Activated B cell treated with CpG ODN at 0.5 μM for 24 hours (primary cell): Measurements from ENCODE around the gene CNTNAP5. TPM values are rescaled to one million over a fixed set of nuclear protein-coding genes. Genes with fewer than 3 reads are reported as not detected.

Experiments
- ATAC-seq: fragments of 200-7000 bp; cut with Tn5 transposase; one replicate; pipeline ENCODE4 v1.10.0; 2021; ENCODE audit warnings: low read depth, mild to moderate bottlenecking, moderate library complexity
- CTCF ChIA-PET: fragments of 350-600 bp; sonication (Branson Sonifier 250); formaldehyde crosslinking; loops from one replicate; lab custom pipeline; 2021; ENCODE audit warnings: antibody characterized with exemption; lab: Charles Lee
- POLR2A ChIA-PET: fragments of 350-600 bp; sonication (Branson Sonifier 250); formaldehyde crosslinking; loops from one replicate; lab custom pipeline; 2021; ENCODE audit warnings: antibody characterized with exemption; lab: Charles Lee
- DNase-seq: peaks from one replicate; pipeline ENCODE4 v3.0.0; 2022
- H3K27ac Mint-ChIP-seq: one replicate; pipeline ENCODE4 v1.8.0; 2020; ENCODE audit warnings: mixed read lengths
- H3K27me3 Mint-ChIP-seq: one replicate; pipeline ENCODE4 v1.8.0; 2021; ENCODE audit warnings: mixed read lengths
- H3K36me3 Mint-ChIP-seq: one replicate; pipeline ENCODE4 v1.8.0; 2021; ENCODE audit warnings: low read depth, mixed read lengths
- H3K4me1 Mint-ChIP-seq: one replicate; pipeline ENCODE4 v1.8.0; 2021; ENCODE audit warnings: mixed read lengths
- H3K4me3 Mint-ChIP-seq: one replicate; pipeline ENCODE4 v1.8.0; 2020; ENCODE audit warnings: mild to moderate bottlenecking, mixed read lengths
- H3K9me3 Mint-ChIP-seq: one replicate; pipeline ENCODE4 v1.8.0; 2020; ENCODE audit warnings: mixed read lengths
- intact Hi-C: fragments of 100-400 bp; cut with micrococcal nuclease; formaldehyde crosslinking; loops from one replicate; pipeline ENCODE4 v1.15.1; 2024
- total RNA-seq: library from RNA; stranded (reverse); gene quantifications from 2 replicates; pipeline ENCODE4 v1.2.3, GENCODE V29; 2022
- TF ChIP-seq, protein P1 (sequence below): fragments of 200-600 bp; IDR thresholded peaks from one replicate; pipeline ENCODE4 v1.8.0; 2022; ENCODE audit warnings: antibody characterized with exemption, mild to moderate bottlenecking

CNTNAP5 gene
- total RNA-seq, 1 donor from 2014 or later = not detected

DNA sequence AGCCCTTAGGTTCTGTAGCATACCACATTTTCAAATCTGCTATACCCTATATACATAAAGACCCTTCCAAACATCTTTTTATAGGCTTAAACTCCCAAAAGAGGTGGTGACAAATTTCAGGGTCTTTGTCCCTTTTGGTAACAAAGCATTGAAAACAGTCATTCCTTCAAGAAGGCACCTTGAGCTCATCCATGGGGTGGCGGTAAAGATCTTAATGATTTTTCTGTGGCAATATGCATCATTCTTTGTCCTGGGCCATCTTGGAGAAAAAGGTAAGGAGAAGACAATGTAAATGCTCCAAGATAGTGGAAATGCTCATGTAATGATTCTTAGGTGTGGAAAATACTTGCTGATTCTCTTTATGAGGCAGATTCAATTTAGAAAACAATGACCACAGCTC, 890.5 kb downstream of the CNTNAP5 start:
- Mint-ChIP-seq H3K4me3 (no peak overlapping the region), H3K27ac (no peak overlapping the region), H3K36me3 (no peaks in the 10 kb centered on the region), H3K9me3 (no peaks in the 10 kb centered on the region), H3K27me3 (no peaks in the 10 kb centered on the region), H3K4me1 (no peaks in the 10 kb centered on the region)
- ATAC-seq = no peak
- ChIA-PET CTCF (no interaction called here), POLR2A (no interaction called here)
- TF ChIP-seq, protein P1, sequence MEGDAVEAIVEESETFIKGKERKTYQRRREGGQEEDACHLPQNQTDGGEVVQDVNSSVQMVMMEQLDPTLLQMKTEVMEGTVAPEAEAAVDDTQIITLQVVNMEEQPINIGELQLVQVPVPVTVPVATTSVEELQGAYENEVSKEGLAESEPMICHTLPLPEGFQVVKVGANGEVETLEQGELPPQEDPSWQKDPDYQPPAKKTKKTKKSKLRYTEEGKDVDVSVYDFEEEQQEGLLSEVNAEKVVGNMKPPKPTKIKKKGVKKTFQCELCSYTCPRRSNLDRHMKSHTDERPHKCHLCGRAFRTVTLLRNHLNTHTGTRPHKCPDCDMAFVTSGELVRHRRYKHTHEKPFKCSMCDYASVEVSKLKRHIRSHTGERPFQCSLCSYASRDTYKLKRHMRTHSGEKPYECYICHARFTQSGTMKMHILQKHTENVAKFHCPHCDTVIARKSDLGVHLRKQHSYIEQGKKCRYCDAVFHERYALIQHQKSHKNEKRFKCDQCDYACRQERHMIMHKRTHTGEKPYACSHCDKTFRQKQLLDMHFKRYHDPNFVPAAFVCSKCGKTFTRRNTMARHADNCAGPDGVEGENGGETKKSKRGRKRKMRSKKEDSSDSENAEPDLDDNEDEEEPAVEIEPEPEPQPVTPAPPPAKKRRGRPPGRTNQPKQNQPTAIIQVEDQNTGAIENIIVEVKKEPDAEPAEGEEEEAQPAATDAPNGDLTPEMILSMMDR = no peak
- intact Hi-C loops = no loop called here
- no peak for DNase-seq

DNA sequence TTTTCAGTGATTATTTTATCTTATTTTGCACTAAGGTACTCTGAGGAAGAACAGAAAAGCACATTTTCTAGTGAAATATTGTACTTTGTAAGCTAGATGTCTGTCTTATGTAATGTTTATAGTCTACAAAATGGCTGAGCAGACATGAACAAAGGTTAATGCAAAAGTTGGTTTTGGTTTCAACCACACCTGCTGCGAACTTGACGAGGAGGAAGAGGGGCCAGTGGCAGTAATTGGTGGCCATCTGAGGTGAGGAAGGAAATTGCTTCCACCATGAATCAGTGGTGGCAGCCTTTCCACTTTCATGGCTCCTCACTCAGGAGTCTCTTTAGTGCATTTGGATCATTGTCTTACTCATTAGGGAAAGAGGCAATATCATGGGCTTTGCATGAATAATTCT, 894.2 kb downstream of the CNTNAP5 start:
- no peaks in the 10 kb centered on the region for H3K27me3 Mint-ChIP-seq
- H3K27ac Mint-ChIP-seq = no peak overlapping the region
- CTCF ChIA-PET = no interaction called here
- intact Hi-C loops = no loop called here
- no peak overlapping the region for H3K4me3 Mint-ChIP-seq
- ATAC-seq (no peak), DNase-seq (no peak)
- TF ChIP-seq, protein P1 = no peak
- no peaks in the 10 kb centered on the region for H3K36me3 Mint-ChIP-seq
- no peaks in the 10 kb centered on the region for H3K9me3 Mint-ChIP-seq
- POLR2A ChIA-PET = no interaction called here
- H3K4me1 Mint-ChIP-seq = no peaks in the 10 kb centered on the region

DNA sequence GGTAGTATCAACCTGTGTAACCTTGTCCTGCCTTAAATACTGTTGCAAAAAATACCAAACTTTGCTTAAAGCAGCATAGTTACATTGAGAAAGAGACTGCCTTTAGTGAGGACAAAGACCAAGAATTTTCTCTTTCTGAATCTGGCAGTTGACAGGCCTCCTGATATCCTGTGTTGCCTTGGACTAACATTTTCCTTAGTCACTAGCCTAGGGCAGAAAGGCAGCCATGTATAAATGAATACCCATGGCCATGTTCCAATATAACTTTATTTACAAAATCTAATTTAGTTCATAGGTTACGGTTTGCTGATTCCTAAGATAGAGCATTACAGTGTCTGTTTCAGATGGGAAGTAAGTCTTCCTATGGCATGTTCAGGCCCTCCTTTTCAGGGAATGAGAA, 895.4 kb downstream of the CNTNAP5 start:
- no peak for DNase-seq

DNA sequence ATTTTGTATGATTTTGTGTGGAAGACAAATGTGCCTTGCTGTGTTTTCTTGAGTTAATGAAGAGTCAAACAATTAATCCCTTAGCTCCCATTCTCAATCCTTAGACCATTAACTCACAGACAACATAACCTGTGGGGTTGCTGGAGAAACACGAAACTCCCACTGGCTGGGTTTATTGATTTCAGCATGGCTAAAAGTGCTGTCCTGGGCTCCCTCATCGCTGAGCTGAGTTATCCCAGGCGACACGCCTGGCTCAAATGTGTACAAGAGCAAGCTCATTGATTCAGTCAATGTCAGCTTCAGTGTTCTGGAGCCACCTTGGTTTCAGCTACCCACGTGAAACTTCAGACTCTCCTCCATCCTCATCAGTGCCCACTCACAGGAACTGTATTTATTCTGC, 896.1 kb downstream of the CNTNAP5 start:
- DNase-seq (no peak), ATAC-seq (no peak)
- H3K27me3 Mint-ChIP-seq = no peaks in the 10 kb centered on the region
- no peaks in the 10 kb centered on the region for H3K4me1 Mint-ChIP-seq
- peaks cover 2% of the 10 kb centered on the region for H3K9me3 Mint-ChIP-seq
- no peaks in the 10 kb centered on the region for H3K36me3 Mint-ChIP-seq
- H3K27ac Mint-ChIP-seq = no peak overlapping the region
- intact Hi-C loops = no loop called here
- no peak overlapping the region for H3K4me3 Mint-ChIP-seq
- ChIA-PET POLR2A (no interaction called here), CTCF (no interaction called here)
- TF ChIP-seq, protein P1 = no peak

More for the DNA sequence above, 895.4 kb downstream of the CNTNAP5 start:
- H3K4me3 Mint-ChIP-seq = no peak overlapping the region
- TF ChIP-seq, protein P1 = no peak
- no peaks in the 10 kb centered on the region for H3K4me1 Mint-ChIP-seq
- intact Hi-C loops = no loop called here
- ChIA-PET CTCF (no interaction called here), POLR2A (no interaction called here)
- no peak for ATAC-seq
- H3K36me3 Mint-ChIP-seq = no peaks in the 10 kb centered on the region
- H3K27ac Mint-ChIP-seq = no peak overlapping the region
- peaks cover 2% of the 10 kb centered on the region for H3K9me3 Mint-ChIP-seq
- no peaks in the 10 kb centered on the region for H3K27me3 Mint-ChIP-seq

DNA sequence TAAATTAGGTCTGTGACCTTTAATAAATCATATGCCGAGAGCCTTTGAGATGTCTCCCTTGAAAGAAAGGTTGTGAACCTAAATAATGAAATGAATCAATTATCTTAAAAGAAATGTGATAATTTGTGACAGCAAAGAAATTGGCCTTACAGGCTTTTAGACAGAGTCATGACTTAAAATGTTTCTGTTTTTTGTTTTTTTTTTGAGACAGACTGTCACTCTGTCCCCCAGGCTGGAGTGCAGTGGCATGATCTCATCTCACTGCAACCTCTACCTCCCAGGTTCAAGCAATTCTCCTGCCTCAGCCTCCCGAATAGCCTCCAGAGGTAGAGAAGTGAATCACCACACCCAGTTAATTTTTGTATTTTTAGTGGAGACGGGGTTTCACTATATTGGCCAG, 898.0 kb downstream of the CNTNAP5 start:
- intact Hi-C loops = no loop called here
- Mint-ChIP-seq H3K27ac (no peak overlapping the region), H3K4me3 (no peak overlapping the region), H3K9me3 (peaks cover 8% of the 10 kb centered on the region), H3K4me1 (no peaks in the 10 kb centered on the region), H3K27me3 (no peaks in the 10 kb centered on the region), H3K36me3 (no peaks in the 10 kb centered on the region)
- ATAC-seq (no peak), DNase-seq (no peak)
- TF ChIP-seq, protein P1 = no peak
- ChIA-PET POLR2A (no interaction called here), CTCF (no interaction called here)
